Fibroblast of lung (primary cell): ENCODE results near the gene MAN1A1.

Source experiments
- EZH2 ChIP-seq: IDR thresholded peaks from 2 replicates; pipeline ENCODE4 v1.5.1; 2012; ENCODE audit warnings: low read length, control low read depth, mild to moderate bottlenecking; ENCODE audit errors: missing control alignments
- TF ChIP-seq, protein P1 (sequence below), 2 donors: IDR thresholded peaks in 1 of 2; conservative IDR thresholded peaks in 1 of 2; 1 replicate in 1 of 2; 2 replicates in 1 of 2; pipeline ENCODE4 v1.5.1; 2011 to 2012; ENCODE audit warnings: low read length in 2 of 2, control low read depth in 1 of 2, inconsistent platforms in 1 of 2, low read depth in 1 of 2, mild to moderate bottlenecking in 1 of 2

DNA sequence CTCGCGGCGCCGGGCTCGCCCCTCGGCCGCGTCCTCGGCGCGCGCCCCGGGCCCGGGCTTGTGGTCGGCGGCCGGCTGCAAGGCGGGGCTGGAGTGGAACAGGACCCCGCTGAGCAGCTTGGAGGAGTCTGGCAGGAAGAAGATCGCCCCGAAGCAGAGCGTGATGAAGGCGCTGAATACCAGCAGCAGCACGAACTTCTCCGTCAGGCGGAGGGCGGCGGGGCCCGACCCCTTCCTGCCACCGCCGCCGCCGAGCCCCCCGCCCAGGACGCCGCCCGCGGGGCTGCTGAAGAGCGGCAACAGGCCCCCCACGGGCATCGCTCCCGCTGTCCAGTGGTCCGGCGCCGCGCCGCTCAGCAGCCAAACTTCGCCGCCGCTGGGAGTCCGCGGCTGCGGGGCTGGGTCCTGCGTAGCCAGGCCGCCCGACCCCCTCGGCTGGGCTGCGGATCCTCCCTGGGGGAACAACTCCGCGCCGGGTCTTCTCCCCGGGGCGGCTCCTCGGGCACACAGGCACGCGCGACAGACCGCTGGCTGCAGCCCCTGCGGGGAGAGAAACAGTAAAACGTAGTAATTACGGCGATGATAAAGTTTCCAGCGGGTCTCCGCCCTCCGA lies 707 bp downstream of the MAN1A1 start:
- TF ChIP-seq, protein P1, sequence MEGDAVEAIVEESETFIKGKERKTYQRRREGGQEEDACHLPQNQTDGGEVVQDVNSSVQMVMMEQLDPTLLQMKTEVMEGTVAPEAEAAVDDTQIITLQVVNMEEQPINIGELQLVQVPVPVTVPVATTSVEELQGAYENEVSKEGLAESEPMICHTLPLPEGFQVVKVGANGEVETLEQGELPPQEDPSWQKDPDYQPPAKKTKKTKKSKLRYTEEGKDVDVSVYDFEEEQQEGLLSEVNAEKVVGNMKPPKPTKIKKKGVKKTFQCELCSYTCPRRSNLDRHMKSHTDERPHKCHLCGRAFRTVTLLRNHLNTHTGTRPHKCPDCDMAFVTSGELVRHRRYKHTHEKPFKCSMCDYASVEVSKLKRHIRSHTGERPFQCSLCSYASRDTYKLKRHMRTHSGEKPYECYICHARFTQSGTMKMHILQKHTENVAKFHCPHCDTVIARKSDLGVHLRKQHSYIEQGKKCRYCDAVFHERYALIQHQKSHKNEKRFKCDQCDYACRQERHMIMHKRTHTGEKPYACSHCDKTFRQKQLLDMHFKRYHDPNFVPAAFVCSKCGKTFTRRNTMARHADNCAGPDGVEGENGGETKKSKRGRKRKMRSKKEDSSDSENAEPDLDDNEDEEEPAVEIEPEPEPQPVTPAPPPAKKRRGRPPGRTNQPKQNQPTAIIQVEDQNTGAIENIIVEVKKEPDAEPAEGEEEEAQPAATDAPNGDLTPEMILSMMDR (conservative IDR thresholded peaks at IDR 0.05 in 1 of 2, IDR thresholded peaks at IDR 0.05 in 1 of 2; ENCODE audit: low read depth in 1 of 2, low read length in 2 of 2) = no peak
- TF ChIP-seq EZH2 = no peak
